ENCODE results near the gene PMEPA1.

Gene PMEPA1

GRCh38 chr20:57708694-57709673 lies 831 bp downstream of the PMEPA1 start:
- no peak for TF ChIP-seq TAF1 (IDR thresholded peaks at IDR 0.05; ENCODE audit: borderline replicate concordance, insufficient read depth, low read length)
- no peak for TF ChIP-seq POLR2AphosphoS5 (IDR thresholded peaks at IDR 0.05; ENCODE audit: low read depth, low read length)
- no peak for TF ChIP-seq FOXP2 (optimal IDR thresholded peaks at IDR 0.05; ENCODE audit: borderline replicate concordance, extremely low read depth, extremely low read length, insufficient read depth)
- TF ChIP-seq SIN3A (IDR thresholded peaks at IDR 0.05; ENCODE audit: borderline replicate concordance, insufficient read depth, low read length) = no peak
- TF ChIP-seq, protein P1, sequence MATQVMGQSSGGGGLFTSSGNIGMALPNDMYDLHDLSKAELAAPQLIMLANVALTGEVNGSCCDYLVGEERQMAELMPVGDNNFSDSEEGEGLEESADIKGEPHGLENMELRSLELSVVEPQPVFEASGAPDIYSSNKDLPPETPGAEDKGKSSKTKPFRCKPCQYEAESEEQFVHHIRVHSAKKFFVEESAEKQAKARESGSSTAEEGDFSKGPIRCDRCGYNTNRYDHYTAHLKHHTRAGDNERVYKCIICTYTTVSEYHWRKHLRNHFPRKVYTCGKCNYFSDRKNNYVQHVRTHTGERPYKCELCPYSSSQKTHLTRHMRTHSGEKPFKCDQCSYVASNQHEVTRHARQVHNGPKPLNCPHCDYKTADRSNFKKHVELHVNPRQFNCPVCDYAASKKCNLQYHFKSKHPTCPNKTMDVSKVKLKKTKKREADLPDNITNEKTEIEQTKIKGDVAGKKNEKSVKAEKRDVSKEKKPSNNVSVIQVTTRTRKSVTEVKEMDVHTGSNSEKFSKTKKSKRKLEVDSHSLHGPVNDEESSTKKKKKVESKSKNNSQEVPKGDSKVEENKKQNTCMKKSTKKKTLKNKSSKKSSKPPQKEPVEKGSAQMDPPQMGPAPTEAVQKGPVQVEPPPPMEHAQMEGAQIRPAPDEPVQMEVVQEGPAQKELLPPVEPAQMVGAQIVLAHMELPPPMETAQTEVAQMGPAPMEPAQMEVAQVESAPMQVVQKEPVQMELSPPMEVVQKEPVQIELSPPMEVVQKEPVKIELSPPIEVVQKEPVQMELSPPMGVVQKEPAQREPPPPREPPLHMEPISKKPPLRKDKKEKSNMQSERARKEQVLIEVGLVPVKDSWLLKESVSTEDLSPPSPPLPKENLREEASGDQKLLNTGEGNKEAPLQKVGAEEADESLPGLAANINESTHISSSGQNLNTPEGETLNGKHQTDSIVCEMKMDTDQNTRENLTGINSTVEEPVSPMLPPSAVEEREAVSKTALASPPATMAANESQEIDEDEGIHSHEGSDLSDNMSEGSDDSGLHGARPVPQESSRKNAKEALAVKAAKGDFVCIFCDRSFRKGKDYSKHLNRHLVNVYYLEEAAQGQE (IDR thresholded peaks at IDR 0.05; ENCODE audit: insufficient read depth in 1 of 2, low read depth in 2 of 2, low read length in 2 of 2) = no peak

DNA sequence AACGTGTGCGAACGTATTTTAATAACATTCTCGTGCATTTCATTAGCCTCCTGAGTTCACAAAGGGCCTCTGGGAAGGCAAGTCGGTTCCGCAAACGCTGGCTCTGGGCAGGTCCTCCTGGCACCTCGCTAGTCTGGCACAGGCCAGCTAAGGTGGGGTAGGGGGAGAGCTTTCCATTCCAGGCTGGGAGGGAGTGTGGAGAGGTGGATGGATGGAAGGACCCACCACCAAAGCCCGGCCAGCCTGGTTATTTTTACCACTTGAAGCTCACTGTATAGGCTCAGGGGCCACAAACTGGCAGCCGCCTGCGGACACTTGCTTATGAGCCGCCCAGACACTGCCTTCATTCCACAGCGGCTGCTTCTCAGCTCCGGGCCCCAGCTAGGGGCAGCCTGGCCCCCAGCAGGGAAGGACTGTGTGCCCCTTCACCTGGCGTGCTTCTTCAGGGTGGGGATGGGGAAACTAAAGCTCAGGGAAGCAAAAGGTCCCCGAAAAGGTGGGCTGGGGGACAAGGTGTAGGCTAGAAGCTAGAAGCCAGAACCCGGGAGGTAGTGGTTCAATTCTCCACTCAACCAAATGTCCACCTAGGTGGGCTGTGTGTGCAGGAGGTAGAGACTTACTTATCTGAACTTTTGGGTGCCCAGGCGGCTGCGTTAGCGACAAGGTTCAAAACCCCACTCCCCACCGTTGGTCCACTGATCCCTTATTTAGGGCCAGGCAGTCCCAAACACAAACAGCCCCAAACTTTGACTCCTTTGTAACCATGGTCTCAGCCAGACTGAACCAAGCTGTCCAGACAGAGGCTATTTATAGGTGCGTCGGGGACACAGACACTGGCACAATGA lies 1.7 kb downstream of the PMEPA1 start:
- TF ChIP-seq, protein P1 (IDR thresholded peaks at IDR 0.05; ENCODE audit: insufficient read depth in 1 of 2, low read depth in 2 of 2, low read length in 2 of 2) = no peak
- TF ChIP-seq SIN3A (IDR thresholded peaks at IDR 0.05; ENCODE audit: borderline replicate concordance, insufficient read depth, low read length) (no peak), TAF1 (IDR thresholded peaks at IDR 0.05; ENCODE audit: borderline replicate concordance, insufficient read depth, low read length) (no peak)

DNA sequence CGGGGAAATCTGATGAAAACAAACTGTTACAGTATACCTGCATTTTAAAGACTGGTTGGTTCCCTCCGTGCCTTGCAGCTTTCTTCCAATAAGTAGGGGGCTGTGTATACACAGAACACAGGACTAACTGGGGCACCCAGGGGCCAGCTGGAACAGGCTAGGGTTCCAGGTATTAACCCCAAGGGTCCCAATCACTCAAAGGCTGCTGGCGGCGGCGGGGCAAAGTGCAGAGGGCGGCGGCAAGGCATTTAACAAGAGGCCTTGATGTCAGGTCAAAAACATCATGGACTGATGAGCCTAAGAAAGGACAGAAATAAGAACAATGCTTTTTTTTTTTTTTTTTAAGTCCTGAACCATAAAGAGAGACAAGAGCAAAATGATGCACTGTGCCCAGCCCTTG lies 2.5 kb downstream of the PMEPA1 start:
- TF ChIP-seq FOXP2 (optimal IDR thresholded peaks at IDR 0.05; ENCODE audit: borderline replicate concordance, extremely low read depth, extremely low read length, insufficient read depth) = no peak
- TF ChIP-seq, protein P1 (IDR thresholded peaks at IDR 0.05; ENCODE audit: insufficient read depth in 1 of 2, low read depth in 2 of 2, low read length in 2 of 2) = no peak

DNA sequence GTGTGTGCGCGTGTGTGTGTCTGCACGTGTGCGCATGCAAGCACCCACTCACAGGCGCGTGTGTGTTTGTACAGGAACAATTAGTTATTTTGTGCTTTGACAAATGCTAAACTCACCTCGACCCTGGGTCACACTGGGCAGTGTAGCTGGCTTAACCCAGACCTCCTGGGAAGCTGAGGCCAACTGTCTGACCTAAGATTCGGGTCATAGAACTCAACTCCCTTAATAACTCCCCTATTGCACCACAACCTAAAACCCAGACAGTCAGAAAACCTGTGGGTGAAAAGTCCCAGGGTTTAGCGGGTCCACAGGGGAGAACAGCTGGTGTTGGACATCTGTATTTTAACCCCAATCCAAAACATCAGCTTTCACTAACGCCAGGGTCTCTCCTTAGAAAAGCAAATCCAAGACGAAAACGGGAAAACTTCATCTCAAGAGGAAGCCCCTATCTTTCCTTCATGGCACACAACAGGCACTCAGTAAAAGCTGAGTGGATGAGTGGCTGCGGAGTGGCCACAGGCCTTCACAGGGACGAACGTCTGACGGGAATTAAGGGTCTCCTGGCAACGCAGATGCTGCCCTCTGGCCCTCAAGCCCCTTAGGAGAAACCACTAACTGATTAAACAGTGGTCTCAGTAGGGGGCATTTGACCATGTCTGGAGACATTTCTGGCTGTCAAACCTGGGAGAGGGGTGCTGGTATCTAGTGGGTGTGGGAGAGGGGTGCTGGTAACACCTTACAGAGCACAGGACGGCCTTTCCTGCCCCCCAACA lies 4.5 kb downstream of the PMEPA1 start:
- TF ChIP-seq FOXP2 (optimal IDR thresholded peaks at IDR 0.05; ENCODE audit: borderline replicate concordance, extremely low read depth, extremely low read length, insufficient read depth) (no peak), SIN3A (IDR thresholded peaks at IDR 0.05; ENCODE audit: borderline replicate concordance, insufficient read depth, low read length) (no peak), TAF1 (IDR thresholded peaks at IDR 0.05; ENCODE audit: borderline replicate concordance, insufficient read depth, low read length) (no peak), POLR2AphosphoS5 (IDR thresholded peaks at IDR 0.05; ENCODE audit: low read depth, low read length) (no peak)
- TF ChIP-seq, protein P1 (IDR thresholded peaks at IDR 0.05; ENCODE audit: insufficient read depth in 1 of 2, low read depth in 2 of 2, low read length in 2 of 2) = no peak

All from PFSK-1 (cell line).